ENCODE data around the gene HRAS. TPM values are rescaled to one million over a fixed set of nuclear protein-coding genes. Genes with fewer than 3 reads are reported as not detected.

HRAS gene
- total and polyA plus RNA-seq, 2 donors (not counting 3 experiments of a cell fraction or from before 2014, with no cell fraction given): 103 to 109 TPM

DNA sequence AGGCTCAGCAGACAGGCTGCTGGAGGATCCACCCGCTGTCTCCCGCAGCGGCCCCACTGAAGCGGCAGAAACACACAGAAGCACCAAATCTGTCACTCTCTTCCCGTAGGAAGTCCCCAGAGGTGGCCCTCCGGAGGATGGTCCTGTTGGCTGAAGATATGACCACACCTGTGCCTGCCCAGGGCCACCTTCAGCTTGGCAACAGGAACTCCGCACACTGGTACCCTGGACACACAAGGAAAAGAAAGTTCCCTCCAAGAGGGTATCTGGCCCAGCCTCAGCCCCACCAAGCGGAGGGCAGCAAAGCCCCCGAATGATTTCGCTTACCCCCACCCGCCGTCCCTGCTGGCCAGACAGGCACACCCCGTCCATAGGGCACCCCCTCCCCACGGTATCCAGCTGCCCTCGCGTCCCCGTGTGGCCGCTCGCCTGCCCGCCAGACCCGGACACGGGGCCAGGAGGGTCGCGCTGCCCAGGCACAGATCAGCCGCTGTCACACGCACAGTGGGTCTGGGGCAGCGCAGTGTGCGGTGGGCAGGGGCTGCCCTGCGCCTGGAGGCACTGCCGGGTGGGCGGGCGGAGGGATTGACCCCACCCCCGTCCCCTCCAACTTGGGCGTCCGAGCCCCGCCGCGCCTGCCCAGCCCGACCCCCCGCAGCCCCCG, 32.4 kb upstream of the HRAS start:
- no peaks in the 10 kb centered on the region for H3K79me2 ChIP-seq (ENCODE audit: control insufficient read depth, insufficient read depth, low read length)
- H3K27ac ChIP-seq (ENCODE audit: insufficient read depth, low read depth, low read length): no peak overlapping the region
- H3K4me1 ChIP-seq (ENCODE audit: control insufficient read depth, extremely low read depth, insufficient read depth, low read length): peaks cover 11% of the 10 kb centered on the region
- no peaks in the 10 kb centered on the region for H3K9me3 ChIP-seq (replicated peaks; ENCODE audit: control insufficient read depth, insufficient read depth, low read length)
- CTCF ChIA-PET: interaction anchor here (1.8 kb wide), 1 partner anchor 13 kb away, joined by 6 read pairs; no protein-coding TSS in a partner anchor
- no peaks in the 10 kb centered on the region for H4K20me1 ChIP-seq (replicated peaks; ENCODE audit: control insufficient read depth, extremely low read depth, insufficient read depth, low read length)
- peaks cover 0 to 2% of the 10 kb centered on the region in 2 experiments for H3K36me3 ChIP-seq (ENCODE audit: control insufficient read depth in 2 of 2, extremely low read depth in 1 of 2, insufficient read depth in 2 of 2, low read length in 2 of 2)
- dilution Hi-C loops (cut with MboI; ENCODE audit: extremely low pct_ligation_motif_present, low sequenced_read_pairs): no loop called here
- BruUV-seq (replicated peaks): no TSS peak
- FAIRE-seq: no peak
- no peaks in the 10 kb centered on the region for H3K27me3 ChIP-seq (ENCODE audit: control insufficient read depth in 2 of 2, insufficient read depth in 2 of 2, low read length in 2 of 2)
- peak overlapping the region; percentile 41 for H3K9ac ChIP-seq (replicated peaks; ENCODE audit: extremely low read depth, insufficient read depth, low read length)
- peak overlapping the region; percentile 53 to 62 (median 60) for H3K4me3 ChIP-seq (replicated peaks in 1 of 3; ENCODE audit: insufficient read depth in 1 of 3, low read depth in 1 of 3, low read length in 3 of 3)
- H3K4me2 ChIP-seq (ENCODE audit: insufficient read depth, low read length): peak overlapping the region; percentile 64
- DNase-seq (ENCODE audit: low read depth, low spot score): no peak
- TF ChIP-seq POLR2A (IDR thresholded peaks at IDR 0.05; ENCODE audit: low read depth, low read length) (no peak), EZH2 (IDR thresholded peaks at IDR 0.05; ENCODE audit: borderline replicate concordance, low read depth, low read length, severe bottlenecking) (no peak), POLR2AphosphoS5 (IDR thresholded peaks at IDR 0.05; ENCODE audit: insufficient read depth, low read depth, low read length) (no peak), FOS (IDR thresholded peaks at IDR 0.05; ENCODE audit: borderline replicate concordance, insufficient read depth, low read length) (no peak), GATA2 (IDR thresholded peaks at IDR 0.05; ENCODE audit: insufficient read depth, insufficient read length, low read depth, low read length) (no peak), JUN (IDR thresholded peaks at IDR 0.05; ENCODE audit: borderline replicate concordance, insufficient read depth, insufficient read length, low read depth) (no peak)
- TF ChIP-seq, protein P1, sequence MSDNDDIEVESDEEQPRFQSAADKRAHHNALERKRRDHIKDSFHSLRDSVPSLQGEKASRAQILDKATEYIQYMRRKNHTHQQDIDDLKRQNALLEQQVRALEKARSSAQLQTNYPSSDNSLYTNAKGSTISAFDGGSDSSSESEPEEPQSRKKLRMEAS (IDR thresholded peaks at IDR 0.05; ENCODE audit: insufficient read depth, insufficient read length): no peak
- H2AFZ ChIP-seq (ENCODE audit: low read depth, low read length): peak overlapping the region; percentile 85
- H3K9me1 ChIP-seq (replicated peaks; ENCODE audit: control insufficient read depth, extremely low read depth, insufficient read depth, low read length): no peaks in the 10 kb centered on the region
- intact Hi-C loops (cut with micrococcal nuclease): no loop called here
- POLR2A ChIA-PET: interaction anchor here (0.7 kb wide), 1 partner anchor 48 kb away, joined by 3 read pairs; no protein-coding TSS in a partner anchor

Measured in endothelial cell of umbilical vein (primary cell).